Stimulated activated CD4-positive, alpha-beta T cell treated with anti-CD3 and anti-CD28 coated beads, Interleukin-1b, Interleukin-23, amount 100 ng/mL, for 24 hours (primary cell): ENCODE results near the gene CCDC97.

Experiments used
- DNase-seq, 4 experiments: peaks; one replicate each; pipeline ENCODE4 v3.0.0-alpha.2; 2020; ENCODE audit warnings: low read depth in 4 of 4, low spot score in 1 of 4

The CCDC97 gene

GRCh38 chr19:41318696-41319499 lies 8.9 kb downstream of the CCDC97 start:
- no peak for DNase-seq

- DNase-seq = no peak
Observed at GRCh38 chr19:41319500-41320184, 9.7 kb downstream of the CCDC97 start.

- no peak for DNase-seq
Observed at GRCh38 chr19:41320185-41320518, 10.2 kb downstream of the CCDC97 start.

GRCh38 chr19:41320568-41320967 lies 10.6 kb downstream of the CCDC97 start:
- no peak for DNase-seq

- DNase-seq = no peak
Observed at GRCh38 chr19:41321204-41321599, 11.2 kb downstream of the CCDC97 start.

- no peak for DNase-seq
Observed at GRCh38 chr19:41321600-41322270, 11.8 kb downstream of the CCDC97 start.

- DNase-seq = no peak
Observed at GRCh38 chr19:41322451-41322850, 12.5 kb downstream of the CCDC97 start.

GRCh38 chr19:41323023-41323422 lies 13.1 kb downstream of the CCDC97 start:
- no peak for DNase-seq

GRCh38 chr19:41323430-41324125 lies 13.6 kb downstream of the CCDC97 start:
- DNase-seq = no peak

GRCh38 chr19:41324231-41324702 lies 14.3 kb downstream of the CCDC97 start:
- DNase-seq = no peak

GRCh38 chr19:41324921-41325639 lies 15.1 kb downstream of the CCDC97 start:
- no peak for DNase-seq

- no peak for DNase-seq
Observed at GRCh38 chr19:41325640-41325946, 15.6 kb downstream of the CCDC97 start.

GRCh38 chr19:41325947-41326706 lies 16.2 kb downstream of the CCDC97 start:
- DNase-seq = no peak

GRCh38 chr19:41327076-41327575 lies 17.2 kb downstream of the CCDC97 start:
- DNase-seq = no peak

GRCh38 chr19:41327576-41328156 lies 17.7 kb downstream of the CCDC97 start:
- DNase-seq = peak; percentile 50 to 85 (median 66)

GRCh38 chr19:41328157-41328841 lies 18.3 kb downstream of the CCDC97 start:
- peak in 1 of 4 experiments; percentile 48 for DNase-seq

GRCh38 chr19:41328842-41329225 lies 18.9 kb downstream of the CCDC97 start:
- no peak for DNase-seq

GRCh38 chr19:41330481-41330880 lies 20.5 kb downstream of the CCDC97 start:
- DNase-seq = no peak
